Prostate gland (tissue), 2 donors: ENCODE data around the gene UST. TPM values are rescaled to one million over a fixed set of nuclear protein-coding genes. Genes with fewer than 3 reads are reported as not detected.

Experiments used
- DNase-seq: peaks from one replicate; pipeline ENCODE4 v3.0.0-alpha.2; 2019; ENCODE audit warnings: low spot score
- H3K27ac ChIP-seq, 2 donors: fragments of 200-600 bp; sonication (generic); 2 replicates each; pipeline ENCODE4 v1.5.1; 2017 to 2019
- H3K27me3 ChIP-seq: fragments of 200-600 bp; sonication (generic); replicated peaks from 2 replicates; pipeline ENCODE4 v1.5.1; 2019; ENCODE audit not compliant: insufficient read depth
- H3K36me3 ChIP-seq, 2 donors: fragments of 200-600 bp; sonication (generic); 1 replicate in 1 of 2; 2 replicates in 1 of 2; pipeline versions ENCODE4 v1.5.1 to v1.8.1; 2017 to 2019
- H3K4me1 ChIP-seq: fragments of 200-600 bp; sonication (generic); replicated peaks from 2 replicates; pipeline ENCODE4 v1.5.1; 2019
- H3K4me3 ChIP-seq, 2 donors: fragments of 200-600 bp; sonication (generic); 2 replicates each; pipeline ENCODE4 v1.5.1; 2017 to 2019
- H3K9me3 ChIP-seq: fragments of 200-600 bp; sonication (generic); 2 replicates; pipeline ENCODE4 v1.5.1; 2017
- POLR2A ChIP-seq: fragments of 450-650 bp; IDR thresholded peaks from one replicate; pipeline ENCODE4 v1.6.1; 2016; ENCODE audit warnings: antibody characterized with exemption, mild to moderate bottlenecking
- POLR2AphosphoS5 ChIP-seq: sonication (generic); formaldehyde crosslinking; IDR thresholded peaks from one replicate; pipeline ENCODE4 v1.6.1; 2017; ENCODE audit warnings: antibody characterized with exemption
- WGBS: methylation state at CpG from one replicate; pipeline ENCODE4 v1.1.5; 2018; 5-methylcytosine and 5-hydroxymethylcytosine counted together
- intact Hi-C: fragments of 100-400 bp; cut with DNase I; formaldehyde crosslinking; loops from one replicate; pipeline ENCODE4 v1.14.2; 2022
- total RNA-seq, 2 donors: library from RNA; depleted of rRNA; stranded (reverse); fragments of >200 nt; gene quantifications; one replicate each; pipeline ENCODE4 v1.1.0, GENCODE V29; 2016
- TF ChIP-seq, protein P1 (sequence below), 4 experiments: fragments of 200-600 bp in 2 of 4; fragments of 450-650 bp in 2 of 4; sonication (generic) in 2 of 4; IDR thresholded peaks; 1 replicate in 3 of 4; 2 replicates in 1 of 4; pipeline ENCODE4 v1.5.1; 2016 to 2019; ENCODE audit warnings: antibody characterized with exemption in 4 of 4, mild to moderate bottlenecking in 2 of 4, moderate library complexity in 2 of 4

Gene UST
- total RNA-seq, 2 donors from 2014 or later = 6.6 to 12.9 TPM

DNA sequence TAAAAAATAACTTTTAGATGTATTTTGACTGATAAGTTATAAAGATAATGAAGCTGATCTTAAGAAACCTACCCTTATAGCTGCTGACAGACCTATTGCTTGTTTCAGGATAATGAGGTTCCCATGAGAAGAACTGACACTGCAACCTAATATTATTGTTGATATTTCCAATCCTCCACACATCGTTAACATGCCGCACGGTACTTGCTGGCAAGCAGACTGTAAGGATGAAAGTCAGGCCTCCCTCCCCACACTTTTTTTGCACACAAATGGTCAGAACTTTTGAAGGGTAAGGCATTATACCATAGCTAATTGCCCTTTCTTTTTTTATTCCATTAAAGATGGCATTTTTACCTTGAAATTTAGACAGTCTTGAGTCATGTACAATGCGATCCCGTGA, 210.9 kb downstream of the UST start:
- WGBS = 62% methylated on average over 5 of the region's 5 CpGs
- H3K9me3 ChIP-seq = no peaks in the 10 kb centered on the region
- no peaks in the 10 kb centered on the region for H3K4me1 ChIP-seq
- H3K4me3 ChIP-seq = no peak overlapping the region
- no peak for DNase-seq
- H3K27me3 ChIP-seq = no peaks in the 10 kb centered on the region
- TF ChIP-seq POLR2AphosphoS5 = no peak
- TF ChIP-seq, protein P1, sequence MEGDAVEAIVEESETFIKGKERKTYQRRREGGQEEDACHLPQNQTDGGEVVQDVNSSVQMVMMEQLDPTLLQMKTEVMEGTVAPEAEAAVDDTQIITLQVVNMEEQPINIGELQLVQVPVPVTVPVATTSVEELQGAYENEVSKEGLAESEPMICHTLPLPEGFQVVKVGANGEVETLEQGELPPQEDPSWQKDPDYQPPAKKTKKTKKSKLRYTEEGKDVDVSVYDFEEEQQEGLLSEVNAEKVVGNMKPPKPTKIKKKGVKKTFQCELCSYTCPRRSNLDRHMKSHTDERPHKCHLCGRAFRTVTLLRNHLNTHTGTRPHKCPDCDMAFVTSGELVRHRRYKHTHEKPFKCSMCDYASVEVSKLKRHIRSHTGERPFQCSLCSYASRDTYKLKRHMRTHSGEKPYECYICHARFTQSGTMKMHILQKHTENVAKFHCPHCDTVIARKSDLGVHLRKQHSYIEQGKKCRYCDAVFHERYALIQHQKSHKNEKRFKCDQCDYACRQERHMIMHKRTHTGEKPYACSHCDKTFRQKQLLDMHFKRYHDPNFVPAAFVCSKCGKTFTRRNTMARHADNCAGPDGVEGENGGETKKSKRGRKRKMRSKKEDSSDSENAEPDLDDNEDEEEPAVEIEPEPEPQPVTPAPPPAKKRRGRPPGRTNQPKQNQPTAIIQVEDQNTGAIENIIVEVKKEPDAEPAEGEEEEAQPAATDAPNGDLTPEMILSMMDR (IDR thresholded peaks at IDR 0.05) = no peak
- intact Hi-C loops = no loop called here
- H3K36me3 ChIP-seq = no peaks in the 10 kb centered on the region
- H3K27ac ChIP-seq = no peak overlapping the region

DNA sequence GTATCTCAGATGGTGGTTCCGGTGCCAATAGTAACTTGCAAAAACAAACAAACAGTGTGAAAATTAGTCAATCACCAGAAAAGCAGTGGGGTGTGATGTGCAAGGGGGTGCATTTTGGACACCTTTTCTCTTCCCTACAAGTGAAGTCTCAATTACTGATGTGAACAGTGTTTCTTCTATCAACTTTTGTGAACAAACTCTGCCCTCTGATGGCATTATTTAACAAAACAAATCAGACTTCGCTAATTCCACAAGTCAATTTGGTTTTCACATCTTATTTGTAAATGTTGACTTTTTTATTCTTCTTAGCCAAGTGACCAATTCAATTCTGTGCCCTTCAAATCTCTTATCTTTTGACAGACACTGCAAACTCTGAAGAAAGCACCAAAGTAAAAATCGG, 212.2 kb downstream of the UST start:
- H3K4me1 ChIP-seq = no peaks in the 10 kb centered on the region
- no peak overlapping the region for H3K27ac ChIP-seq
- intact Hi-C loops = no loop called here
- no peaks in the 10 kb centered on the region for H3K27me3 ChIP-seq
- H3K9me3 ChIP-seq = no peaks in the 10 kb centered on the region
- no peak for TF ChIP-seq POLR2AphosphoS5
- no peak for TF ChIP-seq POLR2A
- TF ChIP-seq, protein P1 (IDR thresholded peaks at IDR 0.05) = no peak
- WGBS = 64% methylated on average over 3 of the region's 3 CpGs
- no peak overlapping the region for H3K4me3 ChIP-seq
- H3K36me3 ChIP-seq = no peaks in the 10 kb centered on the region
- DNase-seq = no peak

DNA sequence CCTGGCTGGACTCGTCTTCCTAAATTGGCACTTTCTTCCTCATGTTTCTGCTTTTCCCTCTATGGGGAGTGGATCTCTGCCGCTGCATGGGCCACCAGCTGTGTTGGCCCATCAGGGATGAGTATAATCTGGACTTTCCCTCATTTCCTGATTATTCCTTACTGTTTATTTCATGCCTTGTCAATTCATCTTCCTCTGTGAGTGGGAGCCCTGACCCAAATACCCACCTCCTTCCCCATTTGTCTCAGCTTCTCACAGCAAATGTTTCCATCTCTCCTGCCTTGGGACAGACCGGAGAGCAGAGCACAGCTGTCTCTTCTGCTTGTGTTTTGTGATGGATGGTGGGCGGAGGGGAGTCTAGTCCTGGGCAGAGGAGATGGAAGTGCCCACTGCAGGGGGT, 212.7 kb downstream of the UST start:
- H3K4me3 ChIP-seq = no peak overlapping the region
- intact Hi-C loops = no loop called here
- no peaks in the 10 kb centered on the region for H3K9me3 ChIP-seq
- TF ChIP-seq POLR2A (no peak), POLR2AphosphoS5 (no peak)
- TF ChIP-seq, protein P1 (IDR thresholded peaks at IDR 0.05) = no peak
- no peaks in the 10 kb centered on the region for H3K4me1 ChIP-seq
- H3K27ac ChIP-seq = no peak overlapping the region
- H3K36me3 ChIP-seq = no peaks in the 10 kb centered on the region
- H3K27me3 ChIP-seq = no peaks in the 10 kb centered on the region
- no peak for DNase-seq
- WGBS = 86% methylated on average over 4 of the region's 4 CpGs

DNA sequence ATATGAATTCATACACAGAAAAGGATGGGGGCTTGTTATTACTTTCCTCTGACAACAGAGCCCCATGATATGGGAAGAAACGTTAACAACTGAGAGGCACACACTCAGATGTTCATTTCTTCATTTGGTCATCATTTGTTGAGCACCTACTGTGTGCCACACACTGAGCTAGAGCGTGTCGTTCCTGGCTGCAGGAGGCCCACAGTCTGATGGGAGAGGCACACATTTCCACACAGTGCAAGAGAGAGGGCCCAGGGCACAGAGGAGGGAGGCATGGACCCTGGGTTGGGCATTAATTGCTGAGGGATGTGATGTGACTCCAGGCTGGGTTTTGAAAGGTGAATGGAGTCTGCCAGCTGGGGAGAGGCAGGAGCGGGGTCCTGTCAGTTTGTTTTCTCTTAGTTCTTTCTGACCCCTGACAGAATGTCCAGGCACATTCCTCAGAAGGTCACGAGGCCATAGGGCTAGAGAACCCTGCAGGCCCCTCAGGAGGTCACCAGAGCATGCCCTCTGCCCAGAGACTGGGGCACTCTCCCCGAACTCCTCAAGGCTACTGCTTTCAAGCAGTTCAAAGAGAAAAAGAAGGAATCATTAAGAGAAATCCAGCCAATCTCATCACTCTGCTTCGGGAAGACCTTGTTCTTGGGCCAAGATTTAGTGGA, 216.2 kb downstream of the UST start:
- no peak overlapping the region for H3K27ac ChIP-seq
- no peaks in the 10 kb centered on the region for H3K9me3 ChIP-seq
- H3K4me3 ChIP-seq = no peak overlapping the region
- TF ChIP-seq POLR2A (no peak), POLR2AphosphoS5 (no peak)
- TF ChIP-seq, protein P1 (IDR thresholded peaks at IDR 0.05) = no peak
- 89% methylated on average over 7 of the region's 7 CpGs for WGBS
- H3K27me3 ChIP-seq = no peaks in the 10 kb centered on the region
- DNase-seq = no peak
- H3K36me3 ChIP-seq = no peaks in the 10 kb centered on the region
- intact Hi-C loops = loop anchor here (5.0 kb wide), 1 partner anchor 381 kb away; no protein-coding TSS in a partner anchor
- no peaks in the 10 kb centered on the region for H3K4me1 ChIP-seq

DNA sequence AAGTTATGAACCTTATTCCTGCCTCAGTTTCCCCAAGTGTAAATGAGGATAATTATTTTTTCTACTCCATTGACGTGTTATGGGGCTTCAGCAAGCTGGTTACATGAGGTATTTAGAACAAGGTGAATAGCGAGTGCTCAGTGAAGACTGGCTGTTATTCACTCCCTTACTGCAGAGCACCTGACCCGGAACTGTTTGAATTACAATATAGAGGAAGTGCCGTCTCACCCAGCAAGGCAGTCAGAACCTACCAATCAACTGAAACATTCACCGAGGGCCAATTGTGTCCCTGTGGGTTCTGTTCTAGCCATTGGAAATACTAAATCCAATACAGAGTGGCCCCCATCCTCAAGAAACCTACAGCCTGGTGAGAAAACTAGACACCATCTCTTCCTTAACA, 216.9 kb downstream of the UST start:
- intact Hi-C loops = loop anchor here (5.0 kb wide), 1 partner anchor 381 kb away; no protein-coding TSS in a partner anchor
- no peak for DNase-seq
- H3K4me3 ChIP-seq = no peak overlapping the region
- TF ChIP-seq, protein P1 (IDR thresholded peaks at IDR 0.05) = no peak
- no peak for TF ChIP-seq POLR2AphosphoS5
- TF ChIP-seq POLR2A = no peak
- H3K4me1 ChIP-seq = no peaks in the 10 kb centered on the region
- no peaks in the 10 kb centered on the region for H3K9me3 ChIP-seq
- H3K36me3 ChIP-seq = no peaks in the 10 kb centered on the region
- no peaks in the 10 kb centered on the region for H3K27me3 ChIP-seq
- no peak overlapping the region for H3K27ac ChIP-seq
- WGBS = 97% methylated on average over 5 of the region's 5 CpGs
